NK-92 treated with Interleukin-12 subunit alpha and Interleukin-12 subunit beta, amount 100 ng/mL, for 24 hours (cell line): Measurements from ENCODE around the gene TSPAN4.

Source experiments
- DNase-seq: peaks from one replicate; lab custom pipeline; 2025; lab: John Stamatoyannopoulos, UW

TSPAN4 gene

GRCh38 chr11:836700-837099 is 6.0 kb upstream of the TSPAN4 start:
- no peak for DNase-seq

GRCh38 chr11:837189-837989 is 5.3 kb upstream of the TSPAN4 start:
- DNase-seq: no peak

GRCh38 chr11:837990-838307 is 4.7 kb upstream of the TSPAN4 start:
- DNase-seq: no peak

- no peak for DNase-seq
Measured at GRCh38 chr11:838441-839279, 4.0 kb upstream of the TSPAN4 start.

GRCh38 chr11:839280-839623 is 3.4 kb upstream of the TSPAN4 start:
- DNase-seq: no peak

GRCh38 chr11:839875-840617 is 2.6 kb upstream of the TSPAN4 start:
- no peak for DNase-seq

- DNase-seq: no peak
Measured at GRCh38 chr11:841981-842369, 677 bp upstream of the TSPAN4 start.

GRCh38 chr11:843086-843734 is 558 bp downstream of the TSPAN4 start:
- DNase-seq: no peak

- no peak for DNase-seq
Measured at GRCh38 chr11:843818-844692, 1.4 kb downstream of the TSPAN4 start.

GRCh38 chr11:844693-845644 is 2.3 kb downstream of the TSPAN4 start:
- no peak for DNase-seq

GRCh38 chr11:845872-846495 is 3.3 kb downstream of the TSPAN4 start:
- DNase-seq: no peak

- DNase-seq: no peak
Measured at GRCh38 chr11:846496-847098, 3.9 kb downstream of the TSPAN4 start.

- DNase-seq: no peak
Measured at GRCh38 chr11:847876-848275, 5.2 kb downstream of the TSPAN4 start.

- DNase-seq: no peak
Measured at GRCh38 chr11:848380-848931, 5.8 kb downstream of the TSPAN4 start.

- no peak for DNase-seq
Measured at GRCh38 chr11:849104-849824, 6.6 kb downstream of the TSPAN4 start.

GRCh38 chr11:849951-850774 is 7.5 kb downstream of the TSPAN4 start:
- DNase-seq: no peak
